Suppressor macrophage treated with lipopolysaccharide for 1 hour (primary cell): Measurements from ENCODE around the gene ETV3L.

Experiments
- DNase-seq, 3 donors: peaks; one replicate each; pipeline ENCODE4 v3.0.0-alpha.2; 2020 to 2022

The ETV3L gene

DNA sequence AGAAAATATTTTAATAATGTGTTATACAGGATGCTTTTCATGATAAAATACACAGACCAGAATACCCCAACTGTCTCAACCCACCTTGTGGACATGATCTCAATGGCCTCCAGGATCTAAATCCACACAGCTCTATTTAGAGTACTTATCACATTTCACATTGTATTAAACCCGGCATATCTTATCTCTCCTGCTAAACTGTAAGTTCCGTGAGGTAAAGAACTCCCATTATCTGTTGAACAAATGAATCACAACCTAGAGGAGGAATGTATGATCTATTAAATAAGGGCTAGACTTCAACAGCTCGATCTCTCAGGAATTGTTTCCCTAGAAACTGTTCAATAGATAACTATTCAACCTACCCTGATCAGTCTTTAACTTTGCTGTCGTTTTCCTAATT lies 31.7 kb upstream of the ETV3L start:
- no peak for DNase-seq

DNA sequence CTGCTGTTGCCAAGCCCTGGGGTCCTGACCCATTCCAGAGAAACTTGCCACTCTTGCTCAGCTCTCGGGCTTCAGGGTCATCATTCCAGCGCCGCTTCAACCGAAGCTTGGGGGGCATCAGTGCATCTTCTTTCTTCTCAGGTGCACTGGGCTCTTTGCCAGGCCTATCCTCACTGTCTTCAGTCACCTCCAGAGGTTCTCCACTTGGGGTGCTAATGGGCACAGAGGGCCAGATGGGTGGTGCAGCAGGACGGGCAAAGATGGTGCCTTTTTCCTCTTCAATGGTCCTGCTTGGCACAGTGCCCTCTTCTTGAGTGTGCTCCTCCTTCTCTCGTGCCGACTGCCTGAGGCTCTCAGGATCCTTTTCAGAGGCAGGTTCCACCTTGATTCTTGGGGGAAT lies 25.2 kb upstream of the ETV3L start:
- DNase-seq, result no peak

DNA sequence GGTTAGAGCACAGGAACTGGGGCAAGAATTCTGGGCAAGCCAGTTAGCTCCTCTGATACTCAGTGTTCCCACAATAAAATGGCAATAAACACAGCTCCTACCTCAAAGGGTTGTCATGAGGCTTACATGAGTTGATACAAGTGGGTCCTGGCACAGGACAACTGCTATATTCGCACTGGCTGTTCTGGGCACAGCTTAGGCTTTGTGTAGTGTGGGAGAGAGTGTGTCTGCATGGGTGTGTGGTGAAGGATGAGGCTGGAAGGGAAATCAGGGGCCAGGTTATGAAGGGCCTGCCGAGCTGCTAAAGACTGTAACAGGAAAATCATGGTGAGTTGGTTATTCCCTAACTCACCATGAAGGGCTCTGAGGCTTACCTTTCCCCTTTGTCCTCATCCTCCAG lies 19.8 kb upstream of the ETV3L start:
- DNase-seq, result no peak

DNA sequence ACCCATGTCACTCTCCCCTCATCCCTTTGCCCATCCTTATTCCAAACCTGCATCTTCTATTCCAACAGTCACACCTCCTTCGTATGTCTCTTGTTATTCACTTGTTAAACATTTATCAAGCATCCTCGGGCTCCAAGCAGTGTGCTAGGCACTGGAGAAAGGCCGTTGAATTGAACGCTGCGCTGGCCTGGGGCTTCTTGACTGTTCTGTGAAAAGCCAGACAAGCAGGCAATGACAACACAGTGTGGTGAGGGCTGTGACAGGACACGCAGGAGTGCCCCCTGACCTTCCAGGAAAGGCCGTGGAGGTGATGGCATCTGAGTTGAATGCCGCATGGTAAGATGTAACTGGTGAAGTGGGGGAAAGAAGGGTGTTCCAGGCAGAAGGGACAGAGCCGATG lies 19.4 kb upstream of the ETV3L start:
- DNase-seq, result no peak

DNA sequence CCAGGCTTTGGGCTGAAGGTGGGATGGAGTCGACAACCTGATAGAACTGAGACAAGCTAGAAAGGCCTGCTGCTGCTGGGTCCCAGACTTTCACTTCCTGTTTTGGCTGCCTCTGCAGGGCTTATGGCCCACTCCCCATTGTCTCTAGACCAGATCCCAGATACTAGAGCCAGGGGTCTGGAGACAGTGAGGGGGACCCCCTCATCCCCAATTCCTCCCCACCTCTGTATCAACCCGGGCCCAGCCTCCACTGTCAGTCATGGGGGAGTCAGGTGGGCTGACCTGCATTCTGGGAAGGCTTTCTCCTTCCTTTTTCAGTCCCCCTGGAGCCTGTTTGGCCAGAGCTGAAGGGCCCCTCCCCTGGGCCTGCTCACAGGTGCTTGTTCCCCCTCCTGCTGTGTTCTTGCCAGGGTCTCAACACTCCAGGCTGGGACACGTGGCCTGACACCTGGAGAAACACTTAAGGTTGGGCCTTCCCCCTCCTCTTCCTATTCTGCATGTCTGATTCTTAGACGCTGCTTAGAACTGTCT lies 18.0 kb upstream of the ETV3L start:
- no peak for DNase-seq

DNA sequence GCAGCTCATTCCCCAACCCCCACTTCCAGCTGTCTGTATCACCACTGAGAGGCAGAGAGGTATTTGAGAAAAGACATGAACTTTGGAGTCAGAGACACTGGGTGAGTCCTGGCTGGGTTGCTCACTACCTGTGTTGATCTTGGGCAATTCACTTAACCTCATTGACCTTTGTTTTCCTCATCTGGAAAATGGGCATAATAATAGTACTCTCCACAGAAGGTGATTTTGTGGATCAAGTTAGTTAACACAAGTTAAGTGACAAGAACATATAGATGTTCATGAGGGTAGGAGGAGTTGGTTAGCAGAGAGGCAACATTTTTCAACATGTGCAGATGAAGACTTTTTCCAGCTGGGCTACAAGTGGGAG lies 17.1 kb upstream of the ETV3L start:
- DNase-seq, result no peak

DNA sequence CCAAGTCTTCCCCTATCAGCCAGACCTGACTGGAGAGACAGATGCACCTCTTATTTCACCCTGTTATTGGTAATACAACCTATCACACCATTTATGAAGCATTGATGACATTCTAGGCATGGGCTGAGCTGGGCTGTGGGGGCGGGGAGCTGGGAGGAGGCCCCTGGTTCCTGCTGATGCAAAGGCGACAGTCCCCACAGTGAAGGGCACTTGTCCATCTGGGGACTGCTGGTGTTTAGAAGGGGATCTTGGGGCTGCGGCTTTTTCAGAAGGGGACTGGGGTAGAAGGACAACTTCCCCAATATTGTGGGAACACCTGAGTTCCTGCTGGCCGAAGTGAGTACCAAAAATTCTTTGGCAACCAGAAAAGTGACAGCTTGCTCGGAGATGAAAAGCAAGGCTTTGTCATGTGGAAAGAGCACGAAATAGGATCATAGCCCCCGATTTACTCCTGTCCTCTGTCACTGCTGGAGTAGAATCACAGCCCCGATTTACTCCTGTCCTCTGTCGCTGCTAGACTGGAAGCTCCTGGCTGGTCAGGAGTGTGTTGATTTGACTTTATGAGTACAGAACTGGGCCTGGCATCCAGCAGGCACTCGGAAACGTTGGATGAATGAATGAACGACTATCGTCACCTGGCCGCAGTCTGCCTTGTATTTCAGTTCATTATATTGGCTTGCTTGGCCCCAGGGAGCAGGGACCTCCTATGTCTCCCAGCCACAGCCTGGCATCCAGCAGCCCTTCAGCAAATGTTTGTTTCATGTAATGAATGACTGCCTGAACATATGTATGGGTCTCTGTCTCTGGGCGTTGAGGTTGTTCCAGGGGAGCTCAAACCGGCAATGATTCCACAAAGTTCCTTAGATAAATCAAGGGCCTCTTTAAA lies 16.5 kb upstream of the ETV3L start:
- no peak for DNase-seq

DNA sequence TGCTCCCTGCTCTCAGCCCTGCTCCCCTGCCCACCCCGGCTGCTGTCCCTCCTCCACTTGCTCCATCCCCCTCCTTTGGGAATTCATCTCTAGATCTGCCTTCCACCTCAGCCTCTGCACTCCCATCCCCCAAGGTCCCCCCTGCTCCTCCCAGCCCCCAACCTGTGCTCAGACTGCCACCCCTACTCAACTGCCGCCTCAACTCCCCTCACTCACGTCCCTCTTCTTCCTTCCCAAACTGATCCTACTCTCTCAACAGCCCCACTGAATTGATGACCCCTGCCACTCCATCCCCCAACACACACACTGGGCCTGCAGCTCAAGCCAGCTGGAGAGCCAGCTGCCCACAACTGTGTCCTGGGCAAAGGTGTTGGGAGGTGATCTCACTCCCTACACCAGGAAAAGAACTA lies 15.8 kb upstream of the ETV3L start:
- no peak for DNase-seq

DNA sequence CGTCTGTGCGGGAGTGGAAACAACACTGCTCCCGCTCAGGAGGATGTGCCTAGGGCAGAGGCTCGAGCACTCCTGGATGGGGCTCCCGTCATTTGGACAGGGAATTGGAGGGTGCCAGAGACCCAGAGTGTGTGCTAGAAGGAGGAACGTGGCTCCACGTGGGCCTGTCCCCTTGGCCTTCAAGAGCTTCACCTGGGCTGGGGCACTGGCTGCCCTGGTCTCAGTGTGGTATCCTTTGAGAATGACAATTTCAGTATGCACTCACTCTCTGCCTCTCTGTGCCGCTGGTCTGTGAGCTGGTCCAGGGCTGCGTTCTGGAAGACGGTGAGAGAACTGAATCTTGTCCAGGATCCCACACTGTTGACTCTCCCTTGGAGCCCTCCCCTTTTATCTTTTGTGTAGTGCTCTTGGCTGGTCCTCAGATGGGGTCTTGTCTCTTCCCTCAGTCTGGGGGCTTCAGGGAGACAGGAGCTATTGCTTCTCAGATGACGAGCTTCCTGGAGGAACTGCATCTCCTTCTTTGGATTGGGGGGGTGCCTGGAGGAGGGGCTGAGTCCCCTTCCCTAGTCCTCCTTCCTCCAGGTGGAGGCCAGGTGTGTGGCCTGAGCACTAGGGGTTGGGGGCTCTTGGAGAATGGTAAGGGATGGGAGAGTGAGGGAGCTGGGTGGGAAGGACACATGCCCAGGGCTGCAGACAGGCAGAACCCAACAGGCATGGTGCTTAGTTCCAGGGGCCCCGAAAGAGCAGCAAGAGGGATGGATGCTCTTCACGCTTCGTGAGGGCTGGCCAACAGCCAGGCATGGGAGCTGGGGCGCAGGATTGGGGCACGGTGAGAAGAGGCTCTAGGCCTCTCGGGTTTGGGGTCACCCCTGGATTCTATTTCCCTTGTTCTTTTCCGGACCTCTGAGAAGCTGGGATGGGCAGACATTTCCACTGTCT lies 14.8 kb upstream of the ETV3L start:
- no peak for DNase-seq

DNA sequence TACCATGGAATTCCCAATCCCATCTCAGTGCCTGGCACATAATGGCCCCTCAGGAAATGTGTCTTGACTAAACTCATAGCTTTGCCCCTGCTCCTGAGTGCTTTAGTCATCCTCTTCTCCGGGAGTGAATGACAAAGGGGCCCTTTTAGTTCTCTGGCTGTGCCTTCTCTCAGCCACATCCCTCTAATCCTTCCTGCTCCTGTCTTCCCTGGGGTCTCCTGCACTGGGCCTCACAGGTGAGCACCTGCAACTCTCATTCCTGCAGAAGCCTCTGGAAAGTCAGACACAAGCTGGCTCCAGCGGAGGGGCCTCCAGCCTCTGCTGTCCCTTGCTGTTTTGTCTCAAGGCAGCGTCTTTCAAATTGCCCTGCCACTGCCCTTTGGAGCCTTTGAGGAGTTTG lies 14.0 kb upstream of the ETV3L start:
- no peak for DNase-seq

DNA sequence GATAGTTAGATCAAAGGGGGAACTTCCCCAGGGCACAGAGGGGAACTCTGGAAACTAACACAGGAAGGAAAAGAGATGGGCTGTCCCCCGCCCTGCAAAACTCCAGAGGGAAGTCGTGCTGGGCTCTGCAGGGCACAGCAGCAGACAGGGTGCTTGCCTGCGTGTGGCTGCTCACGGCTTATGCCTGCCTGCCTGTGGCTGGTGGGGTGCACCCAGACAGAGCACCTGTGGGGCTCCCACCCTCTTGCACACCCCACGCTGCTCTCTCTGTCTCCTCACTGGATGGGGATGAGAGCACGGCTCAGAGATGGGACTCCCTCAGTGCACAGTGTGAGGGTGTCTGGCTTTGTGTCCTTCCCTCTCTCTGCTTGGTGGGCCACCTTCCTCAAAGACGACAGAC lies 13.5 kb upstream of the ETV3L start:
- peak; percentile 88 to 91 (median 91) for DNase-seq

DNA sequence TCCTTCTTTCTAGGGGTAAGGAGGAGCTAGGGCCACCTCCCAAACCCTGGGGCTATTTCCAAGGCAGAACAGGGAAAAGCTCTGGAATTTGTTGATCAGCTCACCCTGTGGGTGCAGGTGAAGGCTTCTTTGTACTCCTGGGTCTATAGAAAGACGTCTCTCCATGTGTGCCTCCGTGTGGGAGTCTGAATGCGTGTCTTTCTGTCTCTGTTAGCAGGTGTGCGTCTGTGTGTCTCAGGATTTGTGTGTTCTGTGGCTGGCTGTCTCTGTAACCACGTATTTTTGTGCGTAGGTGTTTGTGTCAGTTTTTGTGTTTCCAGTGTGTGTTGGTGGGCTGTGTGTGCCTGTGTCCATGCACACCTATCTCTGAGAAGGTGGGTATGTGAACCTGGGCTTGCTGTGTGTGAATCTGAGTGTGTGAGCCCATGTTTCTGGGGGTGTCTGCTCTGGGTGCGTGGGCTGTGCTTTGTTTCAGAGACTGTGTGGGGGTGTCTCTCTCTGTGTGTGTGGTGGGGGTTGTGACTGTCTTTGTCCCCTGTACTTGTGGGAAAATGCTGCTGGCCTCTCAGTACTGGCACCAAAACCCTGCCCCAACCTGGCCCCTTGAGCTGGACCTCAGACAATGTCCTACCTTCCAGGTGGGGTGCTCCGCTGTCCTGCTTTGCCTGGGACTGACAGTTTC lies 12.7 kb upstream of the ETV3L start:
- no peak for DNase-seq

DNA sequence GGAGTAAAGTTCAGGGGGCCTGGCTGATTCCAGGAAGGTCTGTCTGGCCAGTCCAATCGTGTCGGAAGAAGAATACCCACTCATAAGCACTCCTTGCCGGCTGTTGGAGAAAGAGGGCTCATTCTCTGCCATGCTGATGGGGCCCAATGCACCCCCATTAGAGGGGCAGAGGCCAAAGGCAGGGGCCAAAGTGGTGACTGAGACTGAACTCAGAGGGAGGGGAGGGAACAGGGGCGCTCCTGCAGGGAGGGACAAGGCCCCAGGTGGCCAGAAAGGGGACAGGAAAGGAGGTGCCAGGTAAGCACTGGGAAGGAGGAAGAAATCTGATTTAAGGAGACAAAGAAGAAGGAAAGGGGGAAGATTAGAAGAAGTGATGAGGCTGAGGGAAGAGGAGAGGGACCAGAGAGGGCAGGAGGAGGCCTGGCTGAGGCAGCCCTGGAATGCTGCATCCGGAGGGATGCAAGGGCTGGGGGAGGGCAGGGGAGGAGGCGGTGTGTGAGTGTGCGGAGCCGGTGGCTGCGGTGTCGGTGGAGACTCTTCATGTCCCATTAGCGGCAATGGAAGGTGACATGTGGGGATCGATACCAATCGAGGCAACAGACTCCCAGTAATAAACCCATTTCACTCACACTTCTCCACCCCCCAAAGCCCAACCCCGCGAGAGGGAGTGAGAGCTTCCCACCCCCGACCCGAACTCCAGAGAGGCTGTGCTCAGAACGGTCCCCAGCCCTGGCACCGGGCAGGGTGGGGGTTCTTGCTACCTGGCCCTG lies 12.0 kb upstream of the ETV3L start:
- no peak for DNase-seq

DNA sequence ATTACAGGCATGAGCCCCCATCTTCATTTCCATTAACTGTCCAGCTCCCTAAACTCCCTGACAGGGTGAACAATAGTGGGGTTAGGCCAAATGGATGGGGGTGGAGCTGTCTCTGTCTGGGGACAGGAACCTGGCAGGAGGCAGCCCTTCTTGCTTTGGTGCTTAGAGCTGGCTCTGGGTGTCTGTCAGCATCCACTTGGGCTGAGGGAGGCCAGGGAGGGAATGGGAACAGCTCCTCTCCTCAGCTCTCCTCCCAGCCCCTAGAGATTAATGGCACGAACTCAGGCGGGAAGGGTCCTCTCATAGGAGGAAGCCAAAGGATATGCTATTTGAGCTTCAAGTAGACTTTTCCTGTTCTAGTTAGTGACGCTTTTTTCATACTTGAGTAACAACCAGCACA lies 11.1 kb upstream of the ETV3L start:
- DNase-seq, result no peak

DNA sequence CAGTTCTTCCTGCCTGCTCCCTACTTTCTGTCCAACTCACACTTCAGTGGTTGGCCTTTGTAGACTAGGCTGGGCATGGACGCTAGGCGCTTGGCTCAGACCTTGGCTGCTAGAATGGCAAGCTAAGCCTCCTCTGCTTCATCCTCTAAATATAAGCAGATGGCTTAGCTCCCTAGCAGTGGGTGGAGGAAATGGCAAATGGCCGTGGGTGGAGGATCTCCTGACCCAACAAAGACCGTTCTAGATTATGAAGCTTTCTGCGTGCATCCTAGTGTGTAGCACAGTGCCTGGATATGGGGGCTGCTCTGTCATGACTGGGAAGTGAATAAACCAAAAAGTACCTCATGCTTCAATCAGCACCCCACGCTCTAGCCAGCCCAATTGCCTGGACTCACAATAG lies 10.4 kb upstream of the ETV3L start:
- peak; percentile 89 to 94 (median 91) for DNase-seq

DNA sequence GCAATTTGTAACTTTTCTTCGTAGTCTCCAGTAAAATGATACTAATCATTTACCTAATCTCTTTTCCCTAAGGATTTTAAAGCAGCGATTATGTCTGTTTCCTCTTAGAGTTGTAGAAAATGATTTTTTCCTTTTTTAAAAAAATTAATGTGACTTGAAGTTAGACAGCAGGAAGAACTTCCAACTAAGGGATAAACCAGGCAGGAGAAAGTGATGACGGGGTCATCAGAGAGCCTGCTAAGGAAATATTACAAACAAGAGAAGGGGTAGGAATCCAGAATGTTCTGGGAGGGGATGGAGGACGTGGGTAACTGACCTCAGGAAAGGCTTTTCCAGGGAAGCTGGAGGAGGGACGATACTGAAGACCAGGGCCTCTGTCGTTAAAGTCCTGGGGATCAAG lies 8.8 kb upstream of the ETV3L start:
- no peak for DNase-seq

DNA sequence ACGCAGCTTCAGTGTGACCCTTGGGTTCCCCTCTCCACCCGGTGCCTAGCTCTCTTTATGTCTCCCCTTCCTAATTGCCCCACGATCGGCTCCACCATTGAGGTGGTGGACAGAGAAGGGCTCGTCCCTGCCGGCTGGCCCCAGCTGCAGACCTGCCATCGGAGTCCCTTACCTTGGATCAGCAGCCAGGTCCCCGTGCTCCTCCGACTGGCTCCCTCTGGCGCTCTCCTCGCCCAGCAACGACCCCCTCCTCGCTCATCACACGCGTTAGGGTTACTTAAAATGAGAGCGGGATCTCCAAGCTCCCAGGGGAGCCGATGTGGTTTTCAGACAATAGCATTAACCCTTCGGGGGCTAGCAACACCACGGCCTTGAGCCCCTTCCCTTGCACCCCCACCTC lies 8.1 kb upstream of the ETV3L start:
- DNase-seq, result no peak

DNA sequence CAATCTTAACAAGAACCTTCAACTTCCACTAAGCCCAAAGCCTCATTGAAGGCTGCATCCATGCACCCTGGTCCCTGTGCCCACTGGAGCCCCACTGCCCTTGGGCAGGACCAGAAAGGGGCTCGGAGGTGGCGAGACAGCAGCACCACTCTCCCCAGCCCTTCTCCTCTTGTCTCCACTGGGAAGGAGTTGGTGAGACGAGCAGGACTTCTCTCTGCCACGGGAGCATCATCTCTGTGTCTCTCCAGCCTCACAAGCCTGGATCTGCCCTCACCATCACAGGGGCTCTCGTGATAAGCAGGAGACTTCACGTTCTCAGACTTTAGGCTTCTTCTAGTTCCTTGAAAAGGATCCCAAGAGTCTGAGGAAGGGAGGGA lies 7.2 kb upstream of the ETV3L start:
- no peak for DNase-seq

DNA sequence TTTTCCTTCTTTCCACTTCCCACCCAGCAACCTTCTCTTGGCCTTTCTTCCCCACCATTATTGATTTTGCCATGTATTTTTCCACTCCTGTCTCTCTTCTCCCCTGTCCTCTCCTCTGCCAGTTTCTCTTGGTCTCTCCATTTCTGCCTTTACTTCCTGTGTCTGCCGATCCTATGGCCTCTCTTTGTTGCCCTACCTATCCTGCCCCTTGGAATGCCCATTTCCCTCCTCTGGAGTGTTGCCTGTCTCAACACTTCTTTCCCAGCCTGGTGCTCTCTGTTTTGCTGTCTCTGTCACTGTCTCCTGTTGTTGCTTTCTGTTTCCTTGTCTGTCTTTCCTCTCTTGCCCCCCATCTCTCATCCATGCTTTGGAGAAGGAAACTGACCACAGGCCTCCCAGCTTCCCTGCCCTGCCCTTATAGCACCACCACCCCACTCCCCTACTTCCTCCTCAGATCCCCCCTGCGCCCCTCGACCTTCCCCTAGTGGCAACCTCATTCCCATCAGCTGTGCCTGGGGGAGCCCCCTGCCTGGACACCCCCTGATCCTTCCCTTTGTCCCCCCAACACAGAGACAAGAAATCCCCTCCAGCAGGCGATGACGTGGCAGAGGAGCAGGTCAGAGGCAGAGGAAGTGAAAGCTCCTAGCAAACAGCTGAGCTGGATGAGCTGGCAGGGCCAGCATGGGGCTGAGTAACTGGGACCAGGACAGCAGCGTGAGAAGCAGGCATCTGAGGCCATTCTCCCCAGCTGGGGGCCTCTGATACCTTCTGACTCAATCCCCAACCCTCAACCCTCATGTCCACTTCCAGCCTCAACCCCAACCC lies 6.6 kb upstream of the ETV3L start:
- DNase-seq, result peak; percentile 98 to 100 (median 99)

DNA sequence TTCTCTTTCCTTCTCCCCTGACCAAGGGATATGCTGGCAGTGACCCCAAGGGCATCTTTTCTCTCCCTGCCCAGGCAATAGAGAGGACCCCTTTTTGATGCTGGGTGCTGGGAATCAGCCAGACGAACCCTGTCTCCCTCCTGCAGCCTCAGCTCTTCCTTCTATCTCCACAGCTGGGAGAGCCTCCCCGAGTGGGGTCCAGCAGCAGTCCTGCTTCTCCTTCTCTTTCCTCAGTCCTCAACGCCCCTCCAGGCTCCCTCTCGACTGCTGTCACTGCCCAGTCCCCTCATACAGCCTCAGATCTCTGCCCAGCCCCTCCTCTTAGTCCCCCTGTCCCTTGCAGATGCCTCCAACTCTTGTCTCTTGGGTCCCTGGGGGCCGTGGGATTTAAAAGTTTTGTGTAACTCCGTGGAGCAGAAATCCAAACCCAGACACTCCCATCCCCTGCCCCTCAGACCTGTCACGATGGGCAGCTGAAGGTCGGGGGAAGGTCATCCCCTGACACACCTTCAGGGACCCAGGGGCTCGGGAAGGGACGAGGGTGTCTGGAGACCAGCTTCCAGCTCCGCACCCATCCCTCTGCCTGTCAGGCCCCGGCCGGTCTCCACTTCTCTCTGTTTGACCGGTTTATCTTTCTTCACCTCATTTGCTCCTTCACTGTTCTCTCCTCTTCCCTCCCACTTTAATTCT lies 5.8 kb upstream of the ETV3L start:
- no peak for DNase-seq
